Measurements from ENCODE around the gene RBBP8NL.

Gene RBBP8NL

GRCh38 chr20:62461157-62461556, 33.8 kb upstream of the RBBP8NL start:
- no peak for DNase-seq (ENCODE audit: extremely low read depth, low read depth)
- no peak for TF ChIP-seq CTCF (IDR thresholded peaks at IDR 0.05; ENCODE audit: low read depth, low read length, missing control alignments)

DNA sequence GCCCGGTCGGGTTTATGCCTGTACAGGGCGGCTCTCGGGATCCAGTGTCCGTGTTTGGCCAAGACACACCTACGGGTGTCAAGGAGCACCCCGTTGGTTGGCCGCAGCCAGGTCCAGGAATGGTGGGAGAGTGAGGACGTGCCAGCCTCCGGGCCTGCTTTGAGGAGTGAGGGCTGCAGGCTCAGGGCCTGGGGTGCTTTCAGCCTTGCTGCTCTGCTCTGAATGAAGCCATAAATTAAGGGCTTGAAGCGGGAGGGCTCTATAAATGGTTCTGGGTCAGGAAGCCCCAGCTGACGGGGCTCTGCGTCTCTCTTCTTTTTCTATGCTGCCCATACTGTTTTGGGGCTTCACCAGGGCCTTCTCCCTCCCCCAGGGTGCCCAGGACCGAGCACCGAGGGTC, 33.3 kb upstream of the RBBP8NL start:
- no peak for TF ChIP-seq CTCF (IDR thresholded peaks at IDR 0.05; ENCODE audit: low read depth, low read length, missing control alignments)
- DNase-seq (ENCODE audit: extremely low read depth, low read depth), result no peak
- H3K4me3 ChIP-seq (replicated peaks; ENCODE audit: low read depth, low read length), result no peak overlapping the region

More at GRCh38 chr20:62461157-62461556, 33.8 kb upstream of the RBBP8NL start:
- no peak overlapping the region for H3K4me3 ChIP-seq (replicated peaks; ENCODE audit: low read depth, low read length)

GRCh38 chr20:62459488-62459887, 32.1 kb upstream of the RBBP8NL start:
- DNase-seq (ENCODE audit: extremely low read depth, low read depth), result no peak
- TF ChIP-seq CTCF (IDR thresholded peaks at IDR 0.05; ENCODE audit: low read depth, low read length, missing control alignments), result no peak

GRCh38 chr20:62458275-62459251, 31.2 kb upstream of the RBBP8NL start:
- no peak overlapping the region for H3K4me3 ChIP-seq (replicated peaks; ENCODE audit: low read depth, low read length)
- DNase-seq (ENCODE audit: extremely low read depth, low read depth), result no peak
- TF ChIP-seq CTCF (IDR thresholded peaks at IDR 0.05; ENCODE audit: low read depth, low read length, missing control alignments), result no peak

More at GRCh38 chr20:62459488-62459887, 32.1 kb upstream of the RBBP8NL start:
- no peak overlapping the region for H3K4me3 ChIP-seq (replicated peaks; ENCODE audit: low read depth, low read length)

DNA sequence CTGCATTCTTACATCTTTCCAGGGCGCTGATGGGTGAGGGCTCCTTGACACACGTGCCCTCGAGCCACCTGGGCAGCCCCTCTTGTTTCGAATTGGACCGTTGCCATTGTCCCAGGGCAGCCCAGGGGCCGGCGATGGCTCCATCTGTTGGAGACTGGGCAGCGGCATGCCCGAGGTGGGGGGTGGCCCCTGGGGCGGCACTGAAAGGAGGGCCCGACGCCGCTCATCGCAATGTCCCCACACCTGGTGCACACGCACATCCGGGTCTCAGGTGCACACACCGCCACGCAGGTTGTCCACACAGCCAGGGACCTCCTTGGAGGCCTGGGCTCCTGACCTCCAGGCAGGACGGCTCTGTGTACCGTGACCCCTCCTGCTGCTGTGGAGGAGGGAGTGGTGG, 30.5 kb upstream of the RBBP8NL start:
- no peak overlapping the region for H3K4me3 ChIP-seq (replicated peaks; ENCODE audit: low read depth, low read length)
- DNase-seq (ENCODE audit: extremely low read depth, low read depth), result no peak
- no peak for TF ChIP-seq CTCF (IDR thresholded peaks at IDR 0.05; ENCODE audit: low read depth, low read length, missing control alignments)

DNA sequence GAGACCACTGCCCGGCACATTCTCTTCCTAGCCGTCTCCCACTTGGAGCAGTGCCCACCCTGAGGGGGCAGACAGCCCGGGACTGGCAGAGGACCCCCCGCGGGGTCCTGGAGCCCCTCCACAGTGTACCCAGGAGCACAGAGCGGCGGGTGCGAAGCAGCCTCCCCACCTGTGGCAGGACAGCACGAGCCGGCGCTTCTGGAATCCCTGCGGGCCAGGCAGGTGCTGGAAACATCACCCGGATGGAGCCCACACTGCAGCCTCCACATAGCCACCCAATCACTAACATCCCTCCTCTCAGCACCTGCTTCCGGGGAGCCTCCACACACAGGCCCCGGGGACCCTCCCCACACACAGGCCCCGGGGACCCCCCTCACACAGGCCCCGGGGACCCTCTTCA, 29.8 kb upstream of the RBBP8NL start:
- no peak for TF ChIP-seq CTCF (IDR thresholded peaks at IDR 0.05; ENCODE audit: low read depth, low read length, missing control alignments)
- no peak overlapping the region for H3K4me3 ChIP-seq (replicated peaks; ENCODE audit: low read depth, low read length)
- DNase-seq (ENCODE audit: extremely low read depth, low read depth), result no peak

Measured in HFF-Myc (cell line).